ENCODE results near the gene ADCK1. TPM values are rescaled to one million over a fixed set of nuclear protein-coding genes. Genes with fewer than 3 reads are reported as not detected.
"Not testable (repeated sequence)": the region's sequence is repeated elsewhere in the genome, so short reads cannot be mapped to it uniquely, and the experiment has no call there.

Gene ADCK1
- total RNA-seq, 3 donors from 2014 or later = 7.7 to 10.9 (median 9.3) TPM

- DNase-seq; H3K27me3 Mint-ChIP-seq (ENCODE audit: low read depth); H3K4me3 Mint-ChIP-seq; H3K9me3 Mint-ChIP-seq; H3K4me1 Mint-ChIP-seq (ENCODE audit: low read depth); ATAC-seq; H3K36me3 Mint-ChIP-seq (ENCODE audit: insufficient read depth): not testable (repeated sequence)
Measured at GRCh38 chr14:77793255-77793654, 6.7 kb upstream of the ADCK1 start.

GRCh38 chr14:77794357-77794756 is 5.6 kb upstream of the ADCK1 start:
- DNase-seq (no peak), ATAC-seq (no peak)
- H3K36me3 Mint-ChIP-seq (ENCODE audit: insufficient read depth) = no peaks in the 10 kb centered on the region
- H3K4me1 Mint-ChIP-seq (ENCODE audit: low read depth) = no peaks in the 10 kb centered on the region
- no peak overlapping the region for H3K4me3 Mint-ChIP-seq
- peaks cover 4% of the 10 kb centered on the region for H3K27me3 Mint-ChIP-seq (ENCODE audit: low read depth)
- no peaks in the 10 kb centered on the region for H3K9me3 Mint-ChIP-seq

- DNase-seq; H3K4me1 Mint-ChIP-seq (ENCODE audit: low read depth); H3K36me3 Mint-ChIP-seq (ENCODE audit: insufficient read depth); ATAC-seq; H3K27me3 Mint-ChIP-seq (ENCODE audit: low read depth); H3K9me3 Mint-ChIP-seq: not testable (repeated sequence)
- peak overlapping the region; percentile 88 for H3K4me3 Mint-ChIP-seq
Measured at GRCh38 chr14:77799456-77799855, 453 bp upstream of the ADCK1 start.

GRCh38 chr14:77800814-77801213 is 905 bp downstream of the ADCK1 start:
- no peak for ATAC-seq
- Mint-ChIP-seq H3K9me3 (no peaks in the 10 kb centered on the region), H3K4me1 (ENCODE audit: low read depth) (peaks cover 3% of the 10 kb centered on the region), H3K27me3 (ENCODE audit: low read depth) (no peaks in the 10 kb centered on the region), H3K36me3 (ENCODE audit: insufficient read depth) (no peaks in the 10 kb centered on the region), H3K4me3 (peak overlapping the region; percentile 88)
- no peak for DNase-seq

- no peak for DNase-seq
- peaks cover 3% of the 10 kb centered on the region for H3K4me1 Mint-ChIP-seq (ENCODE audit: low read depth)
- H3K36me3 Mint-ChIP-seq (ENCODE audit: insufficient read depth) = peaks cover 4% of the 10 kb centered on the region
- no peak overlapping the region for H3K4me3 Mint-ChIP-seq
- ATAC-seq = no peak
- H3K9me3 Mint-ChIP-seq = no peaks in the 10 kb centered on the region
- no peaks in the 10 kb centered on the region for H3K27me3 Mint-ChIP-seq (ENCODE audit: low read depth)
Measured at GRCh38 chr14:77804592-77804991, 4.7 kb downstream of the ADCK1 start.

- DNase-seq (no peak), ATAC-seq (no peak)
- no peak overlapping the region for H3K4me3 Mint-ChIP-seq
- no peaks in the 10 kb centered on the region for H3K27me3 Mint-ChIP-seq (ENCODE audit: low read depth)
- no peaks in the 10 kb centered on the region for H3K4me1 Mint-ChIP-seq (ENCODE audit: low read depth)
- peaks cover 4% of the 10 kb centered on the region for H3K36me3 Mint-ChIP-seq (ENCODE audit: insufficient read depth)
- no peaks in the 10 kb centered on the region for H3K9me3 Mint-ChIP-seq
Measured at GRCh38 chr14:77805706-77806105, 5.8 kb downstream of the ADCK1 start.

- ATAC-seq (no peak), DNase-seq (no peak)
- Mint-ChIP-seq H3K27me3 (ENCODE audit: low read depth) (no peaks in the 10 kb centered on the region), H3K9me3 (no peaks in the 10 kb centered on the region), H3K4me1 (ENCODE audit: low read depth) (no peaks in the 10 kb centered on the region), H3K4me3 (no peak overlapping the region), H3K36me3 (ENCODE audit: insufficient read depth) (peaks cover 6% of the 10 kb centered on the region)
Measured at GRCh38 chr14:77808250-77808649, 8.3 kb downstream of the ADCK1 start.

GRCh38 chr14:77809011-77809410 is 9.1 kb downstream of the ADCK1 start:
- no peak overlapping the region for H3K4me3 Mint-ChIP-seq
- H3K36me3 Mint-ChIP-seq (ENCODE audit: insufficient read depth) = peaks cover 6% of the 10 kb centered on the region
- H3K27me3 Mint-ChIP-seq (ENCODE audit: low read depth) = no peaks in the 10 kb centered on the region
- no peaks in the 10 kb centered on the region for H3K4me1 Mint-ChIP-seq (ENCODE audit: low read depth)
- no peaks in the 10 kb centered on the region for H3K9me3 Mint-ChIP-seq
- DNase-seq = no peak
- no peak for ATAC-seq

GRCh38 chr14:77812028-77812427 is 12.1 kb downstream of the ADCK1 start:
- DNase-seq = no peak
- no peaks in the 10 kb centered on the region for H3K27me3 Mint-ChIP-seq (ENCODE audit: low read depth)
- ATAC-seq = no peak
- no peak overlapping the region for H3K4me3 Mint-ChIP-seq
- no peaks in the 10 kb centered on the region for H3K4me1 Mint-ChIP-seq (ENCODE audit: low read depth)
- H3K36me3 Mint-ChIP-seq (ENCODE audit: insufficient read depth) = peaks cover 6% of the 10 kb centered on the region
- no peaks in the 10 kb centered on the region for H3K9me3 Mint-ChIP-seq

- not testable (repeated sequence) for ATAC-seq; H3K4me3 Mint-ChIP-seq; H3K27me3 Mint-ChIP-seq (ENCODE audit: low read depth); H3K9me3 Mint-ChIP-seq; H3K36me3 Mint-ChIP-seq (ENCODE audit: insufficient read depth); H3K4me1 Mint-ChIP-seq (ENCODE audit: low read depth); DNase-seq
Measured at GRCh38 chr14:77812682-77813081, 12.8 kb downstream of the ADCK1 start.

- H3K4me1 Mint-ChIP-seq (ENCODE audit: low read depth) = no peaks in the 10 kb centered on the region
- H3K4me3 Mint-ChIP-seq = no peak overlapping the region
- no peaks in the 10 kb centered on the region for H3K27me3 Mint-ChIP-seq (ENCODE audit: low read depth)
- H3K9me3 Mint-ChIP-seq = no peaks in the 10 kb centered on the region
- ATAC-seq (no peak), DNase-seq (no peak)
- H3K36me3 Mint-ChIP-seq (ENCODE audit: insufficient read depth) = peaks cover 24% of the 10 kb centered on the region
Measured at GRCh38 chr14:77822307-77822706, 22.4 kb downstream of the ADCK1 start.

GRCh38 chr14:77822741-77823140 is 22.8 kb downstream of the ADCK1 start:
- no peak for DNase-seq
- no peak for ATAC-seq
- Mint-ChIP-seq H3K4me3 (no peak overlapping the region), H3K4me1 (ENCODE audit: low read depth) (no peaks in the 10 kb centered on the region), H3K27me3 (ENCODE audit: low read depth) (no peaks in the 10 kb centered on the region), H3K36me3 (ENCODE audit: insufficient read depth) (peaks cover 24% of the 10 kb centered on the region), H3K9me3 (no peaks in the 10 kb centered on the region)

- H3K27me3 Mint-ChIP-seq (ENCODE audit: low read depth) = no peaks in the 10 kb centered on the region
- DNase-seq = no peak
- no peaks in the 10 kb centered on the region for H3K9me3 Mint-ChIP-seq
- H3K4me3 Mint-ChIP-seq = no peak overlapping the region
- no peak for ATAC-seq
- no peaks in the 10 kb centered on the region for H3K4me1 Mint-ChIP-seq (ENCODE audit: low read depth)
- H3K36me3 Mint-ChIP-seq (ENCODE audit: insufficient read depth) = peaks cover 24% of the 10 kb centered on the region
Measured at GRCh38 chr14:77823378-77823777, 23.5 kb downstream of the ADCK1 start.

- no peak overlapping the region for H3K4me3 Mint-ChIP-seq
- DNase-seq (no peak), ATAC-seq (no peak)
- H3K4me1 Mint-ChIP-seq (ENCODE audit: low read depth) = no peaks in the 10 kb centered on the region
- H3K9me3 Mint-ChIP-seq = no peaks in the 10 kb centered on the region
- H3K27me3 Mint-ChIP-seq (ENCODE audit: low read depth) = no peaks in the 10 kb centered on the region
- H3K36me3 Mint-ChIP-seq (ENCODE audit: insufficient read depth) = peaks cover 23% of the 10 kb centered on the region
Measured at GRCh38 chr14:77825895-77826519, 26.1 kb downstream of the ADCK1 start.

- DNase-seq = no peak
- Mint-ChIP-seq H3K4me1 (ENCODE audit: low read depth) (no peaks in the 10 kb centered on the region), H3K27me3 (ENCODE audit: low read depth) (no peaks in the 10 kb centered on the region), H3K36me3 (ENCODE audit: insufficient read depth) (peaks cover 25% of the 10 kb centered on the region), H3K4me3 (no peak overlapping the region), H3K9me3 (no peaks in the 10 kb centered on the region)
- ATAC-seq = no peak
Measured at GRCh38 chr14:77830692-77831091, 30.8 kb downstream of the ADCK1 start.

- H3K36me3 Mint-ChIP-seq (ENCODE audit: insufficient read depth) = peaks cover 29% of the 10 kb centered on the region
- no peaks in the 10 kb centered on the region for H3K27me3 Mint-ChIP-seq (ENCODE audit: low read depth)
- H3K9me3 Mint-ChIP-seq = no peaks in the 10 kb centered on the region
- DNase-seq (no peak), ATAC-seq (no peak)
- H3K4me3 Mint-ChIP-seq = no peak overlapping the region
- no peaks in the 10 kb centered on the region for H3K4me1 Mint-ChIP-seq (ENCODE audit: low read depth)
Measured at GRCh38 chr14:77832297-77832696, 32.4 kb downstream of the ADCK1 start.

Data from activated T-cell treated with anti-CD3 and anti-CD28 coated beads, Interleukin-2, amount 50 U/mL, for 4 hours (primary cell).